CD4-positive, CD25-positive, alpha-beta regulatory T cell (primary cell): ENCODE measurements around the gene PLXDC1. TPM values are rescaled to one million over a fixed set of nuclear protein-coding genes. Genes with fewer than 3 reads are reported as not detected.
A peak's percentile ranks its signal among the peaks of the same experiment; 100 is the strongest.

Source experiments
- ATAC-seq, 2 donors: fragments of 150-1000 bp; cut with Tn5 transposase; one replicate each; pipeline ENCODE4 v1.10.0; 2021; ENCODE audit warnings: low read depth in 2 of 2, moderate number of reproducible peaks in 2 of 2, moderate library complexity in 1 of 2
- DNase-seq, 3 donors: peaks; one replicate each; pipeline versions ENCODE4 v3.0.0 to v3.0.0-alpha.2; 2012 to 2022; ENCODE audit warnings: mixed read lengths in 1 of 3
- H3K27ac ChIP-seq: one replicate; pipeline ENCODE4 v1.7.0; 2013; ENCODE audit warnings: mild to moderate bottlenecking, low read length; ENCODE audit not compliant: insufficient read depth, poor library complexity, severe bottlenecking
- H3K27me3 ChIP-seq: one replicate; pipeline ENCODE4 v1.7.0; 2013; ENCODE audit warnings: low read length; ENCODE audit not compliant: control insufficient read depth, insufficient read depth
- H3K36me3 ChIP-seq: one replicate; pipeline ENCODE4 v1.7.0; 2013; ENCODE audit warnings: mild to moderate bottlenecking, low read length, moderate library complexity; ENCODE audit not compliant: control insufficient read depth, insufficient read depth
- H3K4me1 ChIP-seq: 2 replicates; pipeline ENCODE4 v1.7.0; 2013; ENCODE audit warnings: mild to moderate bottlenecking, low read length; ENCODE audit not compliant: insufficient read depth, control insufficient read depth, poor library complexity, severe bottlenecking
- H3K4me3 ChIP-seq: one replicate; pipeline ENCODE4 v1.7.0; 2013; ENCODE audit warnings: low read depth, mild to moderate bottlenecking, low read length, moderate library complexity
- H3K9me3 ChIP-seq, 2 experiments: 1 replicate in 1 of 2; 2 replicates in 1 of 2; pipeline ENCODE4 v1.7.0; 2013; ENCODE audit warnings: low read length in 2 of 2, mild to moderate bottlenecking in 1 of 2, moderate library complexity in 1 of 2; ENCODE audit not compliant: control insufficient read depth in 2 of 2
- H3K27ac Mint-ChIP-seq, 3 donors: one replicate each; pipeline ENCODE4 v1.8.0; 2020 to 2022; ENCODE audit warnings: mild to moderate bottlenecking in 3 of 3, mixed read lengths in 3 of 3, moderate library complexity in 2 of 3
- H3K27me3 Mint-ChIP-seq: one replicate; pipeline ENCODE4 v1.8.0; 2022; ENCODE audit warnings: mild to moderate bottlenecking, mixed read lengths
- H3K36me3 Mint-ChIP-seq: one replicate; pipeline ENCODE4 v1.8.0; 2020; ENCODE audit warnings: mixed read lengths
- H3K4me1 Mint-ChIP-seq, 4 donors: one replicate each; pipeline ENCODE4 v1.8.0; 2020 to 2022; ENCODE audit warnings: mixed read lengths in 4 of 4, mild to moderate bottlenecking in 1 of 4
- H3K4me3 Mint-ChIP-seq, 4 donors: one replicate each; pipeline ENCODE4 v1.8.0; 2020 to 2022; ENCODE audit warnings: mild to moderate bottlenecking in 4 of 4, mixed read lengths in 4 of 4, moderate library complexity in 3 of 4
- H3K9me3 Mint-ChIP-seq, 7 donors: one replicate each; pipeline ENCODE4 v1.8.0; 2020 to 2022; ENCODE audit warnings: mixed read lengths in 7 of 7, mild to moderate bottlenecking in 3 of 7, moderate library complexity in 2 of 7
- polyA plus RNA-seq, 4 donors: library from polyadenylated mRNA; unstranded; fragments of 300-500 nt; fragmentation: Illumina TruSeq; gene quantifications; one replicate each; pipeline ENCODE4 v1.2.3, GENCODE V29; 2021
- total RNA-seq: library from RNA; stranded (reverse); gene quantifications from one replicate; pipeline ENCODE4 v1.2.3, GENCODE V29; 2022

The PLXDC1 gene
- total and polyA plus RNA-seq, 5 donors from 2014 or later = 0.27 to 12.9 (median 1.7) TPM

DNA sequence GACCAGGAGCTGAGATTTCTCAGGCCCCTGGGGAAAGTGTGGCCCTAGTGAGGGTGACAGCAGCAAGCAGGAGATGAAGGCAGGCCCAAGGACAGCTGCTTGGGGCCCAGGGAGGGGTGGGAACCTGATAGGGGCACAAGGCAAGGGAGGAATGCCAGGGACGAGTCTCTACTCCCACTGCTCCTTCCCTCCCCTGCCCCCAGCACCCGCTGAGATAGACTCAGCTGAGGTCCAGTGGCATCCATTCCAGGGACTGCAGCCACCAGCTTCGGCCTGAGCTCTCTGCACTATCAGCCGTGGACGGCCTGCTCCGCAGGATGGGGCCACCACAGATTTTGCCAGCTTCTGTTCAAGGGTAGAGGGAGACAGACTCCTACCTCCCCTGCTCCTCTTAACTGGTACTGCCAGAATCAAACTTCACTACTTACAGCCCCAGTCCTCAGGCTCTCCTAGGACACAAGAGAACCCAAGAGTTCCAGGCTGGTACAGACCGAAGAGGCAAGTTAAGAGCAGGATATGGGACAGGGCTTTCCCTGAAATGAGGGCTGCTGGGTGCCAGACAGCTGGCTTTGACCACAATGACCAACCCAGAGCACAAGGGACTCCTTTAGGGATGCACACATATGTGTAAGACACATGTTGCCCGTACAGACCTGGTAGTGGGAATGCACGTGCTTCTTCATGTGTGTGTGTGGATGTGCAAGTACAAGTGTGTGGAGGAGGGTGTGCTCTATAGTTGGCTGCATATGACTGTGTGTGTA is 40.5 kb upstream of the PLXDC1 start:
- H3K4me1 Mint-ChIP-seq = peaks cover 0 to 26% (median 17%) of the 10 kb centered on the region in 4 donors
- H3K4me1 ChIP-seq = peaks cover 13% of the 10 kb centered on the region
- H3K36me3 ChIP-seq = peaks cover 31% of the 10 kb centered on the region
- H3K27me3 ChIP-seq = no peaks in the 10 kb centered on the region
- H3K4me3 Mint-ChIP-seq = peak overlapping the region in 2 of 4 donors; percentile 7 to 75
- no peaks in the 10 kb centered on the region for H3K9me3 ChIP-seq
- ATAC-seq = no peak
- H3K9me3 Mint-ChIP-seq = no peaks in the 10 kb centered on the region
- no peaks in the 10 kb centered on the region for H3K27me3 Mint-ChIP-seq
- peak overlapping the region; percentile 42 to 81 (median 58) for H3K27ac Mint-ChIP-seq
- no peak overlapping the region for H3K27ac ChIP-seq
- peaks cover 25% of the 10 kb centered on the region for H3K36me3 Mint-ChIP-seq
- DNase-seq = no peak
- H3K4me3 ChIP-seq = no peak overlapping the region

DNA sequence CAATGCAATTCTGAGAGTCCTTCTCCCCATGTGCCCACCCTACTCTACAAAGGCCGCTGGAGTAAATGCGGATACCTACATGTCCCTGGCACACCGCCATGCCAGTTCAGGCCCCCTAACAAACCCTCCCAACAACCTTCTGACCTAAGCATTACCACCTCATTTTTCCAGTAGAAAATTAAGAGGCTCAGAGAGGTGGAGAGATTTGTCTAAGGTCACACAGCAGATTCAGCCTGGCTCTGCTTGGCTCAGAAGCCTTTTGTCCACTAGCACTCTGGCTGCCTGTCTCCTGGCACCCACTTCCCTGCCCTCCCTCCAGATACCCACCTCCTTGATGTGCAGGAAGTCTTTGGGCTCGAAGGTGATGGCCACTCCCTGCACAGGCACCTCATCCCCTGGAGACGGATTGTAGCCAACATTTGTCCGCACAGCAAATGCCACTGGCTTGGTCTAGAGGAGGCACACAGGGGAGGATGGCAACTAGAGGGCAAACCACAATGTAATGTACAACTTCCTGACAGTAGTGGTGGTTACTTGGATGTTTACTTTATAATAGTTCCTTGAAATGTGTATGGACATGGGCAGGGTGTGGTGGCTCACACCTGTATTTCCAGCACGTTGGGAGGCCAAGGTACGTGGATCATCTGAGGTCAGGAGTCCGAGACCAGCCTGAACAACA is 35.9 kb upstream of the PLXDC1 start:
- H3K4me1 ChIP-seq = no peaks in the 10 kb centered on the region
- Mint-ChIP-seq H3K9me3 (no peaks in the 10 kb centered on the region), H3K27ac (no peak overlapping the region), H3K4me1 (peaks cover 0 to 4% (median 0%) of the 10 kb centered on the region in 4 donors), H3K27me3 (no peaks in the 10 kb centered on the region), H3K36me3 (peaks cover 31% of the 10 kb centered on the region), H3K4me3 (no peak overlapping the region)
- no peak overlapping the region for H3K27ac ChIP-seq
- H3K9me3 ChIP-seq = no peaks in the 10 kb centered on the region
- DNase-seq (no peak), ATAC-seq (no peak)
- no peaks in the 10 kb centered on the region for H3K27me3 ChIP-seq
- peaks cover 56% of the 10 kb centered on the region for H3K36me3 ChIP-seq
- H3K4me3 ChIP-seq = no peak overlapping the region

DNA sequence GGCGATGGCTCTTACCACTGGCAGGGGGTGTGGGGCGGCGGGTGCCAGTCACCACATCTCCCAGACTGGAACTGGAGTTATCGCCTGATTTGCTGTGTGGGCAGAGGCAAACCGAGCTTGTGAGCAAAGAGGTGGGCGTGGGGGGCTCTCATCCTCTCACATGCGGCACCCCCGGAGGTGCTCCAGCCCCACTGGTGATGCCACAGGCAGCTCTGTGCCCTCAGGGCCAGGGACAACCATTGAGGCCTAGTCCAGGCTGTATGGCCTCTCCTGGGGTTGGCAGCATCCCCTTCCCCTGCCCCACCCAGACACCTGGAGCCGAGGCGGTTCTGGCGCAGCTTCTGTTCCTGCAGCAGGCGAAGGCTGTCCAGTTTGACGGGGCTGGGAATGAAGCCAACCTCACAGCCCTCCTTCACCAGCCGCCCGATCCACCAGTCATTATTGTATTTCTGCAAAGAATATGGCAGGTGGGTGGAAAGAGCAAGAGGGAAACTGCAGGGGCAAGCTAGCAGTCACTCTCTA is 35.1 kb upstream of the PLXDC1 start:
- peaks cover 49% of the 10 kb centered on the region for H3K36me3 ChIP-seq
- no peaks in the 10 kb centered on the region for H3K9me3 ChIP-seq
- no peaks in the 10 kb centered on the region for H3K9me3 Mint-ChIP-seq
- H3K4me3 ChIP-seq = no peak overlapping the region
- no peak for ATAC-seq
- H3K4me1 Mint-ChIP-seq = peaks cover 0 to 4% (median 0%) of the 10 kb centered on the region in 4 donors
- no peak overlapping the region for H3K27ac Mint-ChIP-seq
- no peaks in the 10 kb centered on the region for H3K27me3 ChIP-seq
- DNase-seq = no peak
- no peak overlapping the region for H3K27ac ChIP-seq
- peaks cover 26% of the 10 kb centered on the region for H3K36me3 Mint-ChIP-seq
- H3K4me1 ChIP-seq = no peaks in the 10 kb centered on the region
- no peaks in the 10 kb centered on the region for H3K27me3 Mint-ChIP-seq
- H3K4me3 Mint-ChIP-seq = no peak overlapping the region

DNA sequence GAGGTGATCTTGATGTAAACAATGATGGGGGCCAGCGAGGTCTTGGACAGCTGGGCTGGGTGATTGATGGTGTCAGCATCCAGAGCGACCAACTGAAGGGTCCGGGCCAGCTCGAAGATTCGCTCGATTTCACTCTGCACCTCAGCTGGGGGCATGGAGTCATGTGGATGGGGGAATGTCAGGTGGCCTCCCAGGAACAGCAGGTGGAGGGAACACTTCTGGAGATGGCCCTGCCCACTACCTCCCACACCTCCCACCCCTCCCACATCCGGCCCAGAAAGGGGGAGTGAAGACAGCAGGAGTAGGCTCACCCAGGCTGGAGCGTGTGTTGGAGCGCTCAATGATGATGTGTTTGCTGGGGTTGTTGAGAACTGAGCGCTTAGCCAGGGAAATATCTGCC is 32.3 kb upstream of the PLXDC1 start:
- no peaks in the 10 kb centered on the region for H3K27me3 Mint-ChIP-seq
- no peaks in the 10 kb centered on the region for H3K4me1 ChIP-seq
- H3K36me3 Mint-ChIP-seq = peaks cover 26% of the 10 kb centered on the region
- DNase-seq (no peak), ATAC-seq (no peak)
- H3K4me3 ChIP-seq = no peak overlapping the region
- H3K9me3 ChIP-seq = no peaks in the 10 kb centered on the region
- H3K9me3 Mint-ChIP-seq = no peaks in the 10 kb centered on the region
- no peak overlapping the region for H3K27ac ChIP-seq
- H3K27ac Mint-ChIP-seq = no peak overlapping the region
- H3K4me1 Mint-ChIP-seq = peaks cover 0 to 4% (median 0%) of the 10 kb centered on the region in 4 donors
- H3K36me3 ChIP-seq = peaks cover 44% of the 10 kb centered on the region
- H3K27me3 ChIP-seq = no peaks in the 10 kb centered on the region
- H3K4me3 Mint-ChIP-seq = peak overlapping the region in 1 of 4 donors; percentile 54

DNA sequence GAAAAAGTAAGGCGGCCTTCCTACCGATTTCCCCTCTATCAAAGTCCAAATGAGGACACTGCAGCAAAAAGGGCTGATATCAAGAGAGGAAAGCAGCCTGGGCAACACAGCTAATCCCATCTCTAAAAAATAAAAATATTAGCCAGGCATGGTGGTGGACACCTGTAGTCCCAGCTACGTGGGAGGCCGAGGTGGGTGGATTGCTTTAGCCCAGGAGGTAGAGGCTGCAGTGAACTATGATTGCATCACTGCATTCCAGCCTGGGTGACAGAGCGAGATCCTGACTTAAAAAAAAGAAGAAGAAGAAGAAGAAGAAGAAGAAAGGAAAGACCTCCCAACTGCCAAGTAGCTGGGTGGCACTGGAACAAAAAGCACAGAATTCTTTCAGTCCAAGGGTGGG is 31.6 kb upstream of the PLXDC1 start:
- H3K27me3 ChIP-seq = no peaks in the 10 kb centered on the region
- no peak for DNase-seq
- no peaks in the 10 kb centered on the region for H3K4me1 ChIP-seq
- Mint-ChIP-seq H3K36me3 (peaks cover 27% of the 10 kb centered on the region), H3K4me3 (peak overlapping the region in 1 of 4 donors; percentile 65), H3K27ac (peak overlapping the region in 1 of 3 donors; percentile 12), H3K27me3 (no peaks in the 10 kb centered on the region), H3K9me3 (no peaks in the 10 kb centered on the region), H3K4me1 (peaks cover 0 to 4% (median 0%) of the 10 kb centered on the region in 4 donors)
- H3K4me3 ChIP-seq = no peak overlapping the region
- no peaks in the 10 kb centered on the region for H3K9me3 ChIP-seq
- no peak overlapping the region for H3K27ac ChIP-seq
- ATAC-seq = no peak
- peaks cover 43% of the 10 kb centered on the region for H3K36me3 ChIP-seq

DNA sequence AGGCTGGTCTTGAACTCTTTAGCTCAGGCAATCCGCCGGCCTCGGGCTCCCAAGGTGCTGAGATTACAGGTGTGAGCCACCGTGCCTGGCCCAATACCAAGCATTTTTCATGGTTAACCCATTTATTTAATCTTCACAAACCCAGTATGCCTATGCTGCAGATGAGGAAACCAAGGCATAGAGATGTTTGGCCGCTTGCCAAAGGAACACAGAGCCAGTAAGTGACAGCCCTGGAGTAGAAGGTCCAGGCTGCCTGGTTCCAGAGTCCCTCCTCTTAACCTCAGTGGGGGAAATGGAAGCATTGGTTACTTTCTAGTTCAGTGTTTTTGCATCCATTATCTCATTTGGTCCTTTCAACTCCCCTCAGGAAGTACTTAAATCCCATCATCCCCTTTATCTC is 29.9 kb upstream of the PLXDC1 start:
- no peak for ATAC-seq
- no peaks in the 10 kb centered on the region for H3K9me3 Mint-ChIP-seq
- Histone ChIP-seq H3K36me3 (peaks cover 41% of the 10 kb centered on the region), H3K4me3 (no peak overlapping the region), H3K9me3 (no peaks in the 10 kb centered on the region), H3K4me1 (no peaks in the 10 kb centered on the region), H3K27ac (no peak overlapping the region), H3K27me3 (no peaks in the 10 kb centered on the region)
- H3K36me3 Mint-ChIP-seq = peaks cover 34% of the 10 kb centered on the region
- DNase-seq = no peak
- no peaks in the 10 kb centered on the region for H3K27me3 Mint-ChIP-seq
- H3K27ac Mint-ChIP-seq = no peak overlapping the region
- H3K4me1 Mint-ChIP-seq = peaks cover 0 to 4% (median 0%) of the 10 kb centered on the region in 4 donors
- H3K4me3 Mint-ChIP-seq = no peak overlapping the region

DNA sequence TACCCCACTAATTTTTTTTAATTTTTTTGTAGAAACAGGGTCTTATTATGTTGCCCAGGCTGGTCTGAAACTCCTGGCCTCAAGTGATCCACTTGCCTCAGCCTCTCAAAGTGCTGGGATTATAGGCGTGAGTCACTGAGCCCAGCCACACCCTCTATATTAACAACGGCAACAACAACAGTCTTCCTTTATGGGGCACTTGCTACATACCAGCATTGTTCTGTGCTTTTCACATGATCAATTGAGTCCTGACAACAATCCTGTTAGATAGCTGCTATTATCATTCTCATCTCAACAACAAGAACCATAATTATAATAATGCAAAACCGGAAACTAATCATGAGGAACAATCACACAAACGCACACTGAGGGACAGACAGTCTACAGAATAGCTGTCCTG is 27.1 kb upstream of the PLXDC1 start:
- DNase-seq = no peak
- Mint-ChIP-seq H3K36me3 (peaks cover 24% of the 10 kb centered on the region), H3K4me1 (peaks cover 0 to 9% (median 2%) of the 10 kb centered on the region in 4 donors), H3K4me3 (no peak overlapping the region), H3K9me3 (no peaks in the 10 kb centered on the region), H3K27me3 (no peaks in the 10 kb centered on the region), H3K27ac (no peak overlapping the region)
- Histone ChIP-seq H3K9me3 (no peaks in the 10 kb centered on the region), H3K27ac (no peak overlapping the region), H3K4me1 (no peaks in the 10 kb centered on the region), H3K36me3 (peaks cover 25% of the 10 kb centered on the region), H3K27me3 (no peaks in the 10 kb centered on the region), H3K4me3 (no peak overlapping the region)
- no peak for ATAC-seq
